ENCODE measurements around the gene CCDC97. TPM values are rescaled to one million over a fixed set of nuclear protein-coding genes. Genes with fewer than 3 reads are reported as not detected.

The CCDC97 gene
- total RNA-seq, 1 experiment from 2014 or later: 26.4 TPM

DNA sequence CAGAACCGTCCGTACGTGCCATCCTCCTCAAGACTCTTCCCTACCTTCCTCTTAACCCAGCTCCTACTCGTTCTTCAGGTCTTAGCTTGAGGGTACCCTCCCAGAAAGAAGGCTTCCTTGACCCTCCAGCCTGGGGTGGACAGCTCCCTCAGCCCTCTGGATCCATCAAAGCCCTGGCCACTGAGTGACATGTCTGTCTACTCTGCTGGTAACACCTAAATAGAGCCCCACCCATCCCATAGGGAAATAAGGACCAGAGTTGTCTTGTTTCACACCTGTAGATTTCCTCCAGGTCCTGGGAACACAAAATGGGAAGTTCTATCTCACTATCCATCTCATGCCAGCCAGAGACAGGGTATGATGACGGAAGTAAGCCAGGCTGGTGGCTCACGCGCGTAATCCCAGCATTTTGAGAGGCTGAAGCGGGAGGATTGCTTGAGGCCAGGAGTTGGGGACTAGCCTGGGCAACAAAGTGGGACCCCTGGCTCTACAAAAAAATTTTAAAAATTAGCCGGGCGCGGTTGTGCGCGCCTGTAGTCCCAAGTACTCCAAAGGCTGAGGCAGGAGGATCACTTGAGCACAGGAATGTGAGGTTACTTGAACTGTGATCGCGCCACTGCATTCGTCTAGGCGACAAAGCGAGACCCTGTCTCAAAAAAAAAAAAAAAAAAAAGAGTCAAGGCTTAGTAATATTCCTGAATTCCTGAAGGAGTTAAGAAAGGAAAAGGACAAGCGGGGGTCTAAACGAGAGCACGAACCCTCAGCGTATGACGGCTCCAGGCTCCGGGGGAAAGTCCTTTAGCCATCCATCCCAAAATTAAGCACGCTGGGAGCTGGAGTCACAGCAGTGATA is 566 bp upstream of the CCDC97 start:
- Histone ChIP-seq H2AFZ (peak overlapping the region; percentile 90), H3K9me2 (ENCODE audit: insufficient read depth) (no peaks in the 10 kb centered on the region), H3K4me1 (replicated peaks; ENCODE audit: insufficient read depth) (peaks cover 16% of the 10 kb centered on the region), H3K27ac (peak overlapping the region; percentile 87), H3K79me2 (ENCODE audit: low read depth) (peaks cover 25% of the 10 kb centered on the region), H4K20me1 (ENCODE audit: insufficient read depth) (0 out of 2 replicates have a peak, but pooled peaks cover 5% of the 10 kb centered on the region), H3F3A (ENCODE audit: insufficient read depth, low read depth) (peaks cover 47% of the 10 kb centered on the region), H3K27me3 (ENCODE audit: insufficient read depth, low read depth) (no peaks in the 10 kb centered on the region), H3K36me3 (ENCODE audit: low read depth) (0 out of 2 replicates have a peak, but pooled peaks cover 4% of the 10 kb centered on the region), H3K9me3 (ENCODE audit: insufficient read depth, low read depth) (no peaks in the 10 kb centered on the region), H3K4me2 (peak overlapping the region; percentile 89), H3K4me3 (peak overlapping the region; percentile 88)
- intact Hi-C loops (cut with micrococcal nuclease; ENCODE audit: unreplicated experiment): loop anchor here (1.0 to 5.0 kb wide), 4 partner anchors 43 to 647 kb away; no protein-coding TSS in a partner anchor
- TF ChIP-seq CTCF (conservative IDR thresholded peaks at IDR 0.05) (no peak), EZH2 (IDR thresholded peaks at IDR 0.05; ENCODE audit: low read depth) (no peak)
- POLR2A ChIA-PET (ENCODE audit: unreplicated experiment): interaction anchor here (0.6 to 0.7 kb wide), 4 partner anchors 16 to 1069 kb away, joined by 3 to 23 read pairs (median 7); no protein-coding TSS in a partner anchor
- peak in 1 of 2 experiments; percentile 33 for DNase-seq
- CTCF ChIA-PET: interaction anchor here (1.3 kb wide), 1 partner anchor 12 kb away, joined by 4 read pairs; no protein-coding TSS in a partner anchor
- BruUV-seq (replicated peaks): TSS peak; percentile 76

GRCh38 chr19:41311072-41311471 is 1.1 kb downstream of the CCDC97 start:
- DNase-seq: no peak
- Histone ChIP-seq H4K20me1 (ENCODE audit: insufficient read depth) (0 out of 2 replicates have a peak, but pooled peaks cover 7% of the 10 kb centered on the region), H3K4me2 (peak overlapping the region; percentile 89), H3F3A (ENCODE audit: insufficient read depth, low read depth) (peaks cover 43% of the 10 kb centered on the region), H3K9me2 (ENCODE audit: insufficient read depth) (no peaks in the 10 kb centered on the region), H3K4me1 (replicated peaks; ENCODE audit: insufficient read depth) (peaks cover 16% of the 10 kb centered on the region), H3K79me2 (ENCODE audit: low read depth) (peaks cover 25% of the 10 kb centered on the region), H3K36me3 (ENCODE audit: low read depth) (0 out of 2 replicates have a peak, but pooled peaks cover 4% of the 10 kb centered on the region), H3K27ac (peak overlapping the region; percentile 87), H3K4me3 (peak overlapping the region; percentile 88), H3K27me3 (ENCODE audit: insufficient read depth, low read depth) (no peaks in the 10 kb centered on the region), H2AFZ (no peak overlapping the region), H3K9me3 (ENCODE audit: insufficient read depth, low read depth) (no peaks in the 10 kb centered on the region)
- intact Hi-C loops (cut with micrococcal nuclease; ENCODE audit: unreplicated experiment): no loop called here
- ChIA-PET POLR2A (ENCODE audit: unreplicated experiment) (interaction anchor here (0.6 kb wide), 2 partner anchors 10 to 17 kb away, joined by 3 to 4 read pairs; no protein-coding TSS in a partner anchor), CTCF (no interaction called here)
- TF ChIP-seq CTCF (conservative IDR thresholded peaks at IDR 0.05) (no peak), EZH2 (IDR thresholded peaks at IDR 0.05; ENCODE audit: low read depth) (no peak)
- BruUV-seq (replicated peaks): no TSS peak

GRCh38 chr19:41311613-41312012 is 1.6 kb downstream of the CCDC97 start:
- Histone ChIP-seq H3K27me3 (ENCODE audit: insufficient read depth, low read depth) (no peaks in the 10 kb centered on the region), H3K4me2 (peak overlapping the region; percentile 89), H3K27ac (no peak overlapping the region), H3F3A (ENCODE audit: insufficient read depth, low read depth) (peaks cover 38% of the 10 kb centered on the region), H3K4me1 (replicated peaks; ENCODE audit: insufficient read depth) (peaks cover 16% of the 10 kb centered on the region), H3K9me2 (ENCODE audit: insufficient read depth) (no peaks in the 10 kb centered on the region), H4K20me1 (ENCODE audit: insufficient read depth) (0 out of 2 replicates have a peak, but pooled peaks cover 7% of the 10 kb centered on the region), H2AFZ (no peak overlapping the region), H3K36me3 (ENCODE audit: low read depth) (0 out of 2 replicates have a peak, but pooled peaks cover 4% of the 10 kb centered on the region), H3K4me3 (peak overlapping the region; percentile 88; the same call in 1 of the 2 replicates), H3K79me2 (ENCODE audit: low read depth) (peaks cover 25% of the 10 kb centered on the region), H3K9me3 (ENCODE audit: insufficient read depth, low read depth) (no peaks in the 10 kb centered on the region)
- CTCF ChIA-PET: no interaction called here
- intact Hi-C loops (cut with micrococcal nuclease; ENCODE audit: unreplicated experiment): no loop called here
- TF ChIP-seq CTCF (conservative IDR thresholded peaks at IDR 0.05) (no peak), EZH2 (IDR thresholded peaks at IDR 0.05; ENCODE audit: low read depth) (no peak)
- DNase-seq: no peak
- POLR2A ChIA-PET (ENCODE audit: unreplicated experiment): interaction anchor here (0.6 to 0.7 kb wide), 2 partner anchors 10 to 17 kb away, joined by 3 read pairs; no protein-coding TSS in a partner anchor
- no TSS peak for BruUV-seq (replicated peaks)
